NCI-H82 (cell line): ENCODE measurements around the gene MCFD2.
"Not testable (repeated sequence)": the region's sequence is repeated elsewhere in the genome, so short reads cannot be mapped to it uniquely, and the experiment has no call there.

ENCODE experiments used
- DNase-seq: peaks from one replicate; lab custom pipeline; 2025; lab: John Stamatoyannopoulos, UW

The MCFD2 gene

DNA sequence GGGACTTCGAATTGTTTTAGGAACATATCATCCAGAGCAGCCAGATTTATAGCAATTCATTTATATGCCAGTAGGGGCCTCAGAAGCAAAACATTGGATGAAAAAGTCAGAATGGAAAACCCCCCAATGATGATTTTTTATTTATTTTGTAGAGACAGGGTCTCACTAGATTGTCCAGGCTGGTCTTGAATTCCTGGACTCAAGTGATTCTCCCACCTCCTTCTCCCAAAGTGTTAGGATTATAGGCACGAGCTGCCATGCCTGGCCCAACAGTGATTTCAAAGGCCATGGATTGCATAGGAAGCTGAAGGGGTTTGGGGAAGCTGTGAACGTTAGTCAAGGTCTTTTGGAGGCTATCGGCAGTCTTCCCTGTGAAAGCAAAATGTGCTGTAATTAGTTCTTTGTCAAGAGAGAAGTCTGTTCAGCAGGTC lies 21.9 kb upstream of the MCFD2 start:
- no peak for DNase-seq

GRCh38 chr2:46936566-46936965 lies 21.0 kb upstream of the MCFD2 start:
- no peak for DNase-seq

DNA sequence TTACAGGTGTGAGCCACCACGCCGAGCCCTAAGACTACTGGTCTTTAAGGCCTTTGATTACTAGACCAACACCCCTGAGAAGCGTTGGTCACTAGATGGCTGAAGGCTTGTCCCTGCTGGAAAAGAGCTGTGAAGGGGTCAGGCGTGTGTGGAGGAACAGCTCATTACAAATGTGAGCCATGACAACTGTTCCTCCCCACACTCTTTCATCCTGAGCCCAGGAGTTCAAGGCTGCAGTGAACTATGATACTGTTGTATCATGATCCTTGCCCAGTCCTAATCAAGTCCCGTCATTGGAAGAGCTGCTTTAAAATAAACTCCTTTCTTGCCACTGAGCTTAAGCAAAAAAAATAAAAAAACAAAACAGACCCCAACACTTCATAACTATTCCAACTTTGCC lies 19.5 kb upstream of the MCFD2 start:
- no peak for DNase-seq

DNA sequence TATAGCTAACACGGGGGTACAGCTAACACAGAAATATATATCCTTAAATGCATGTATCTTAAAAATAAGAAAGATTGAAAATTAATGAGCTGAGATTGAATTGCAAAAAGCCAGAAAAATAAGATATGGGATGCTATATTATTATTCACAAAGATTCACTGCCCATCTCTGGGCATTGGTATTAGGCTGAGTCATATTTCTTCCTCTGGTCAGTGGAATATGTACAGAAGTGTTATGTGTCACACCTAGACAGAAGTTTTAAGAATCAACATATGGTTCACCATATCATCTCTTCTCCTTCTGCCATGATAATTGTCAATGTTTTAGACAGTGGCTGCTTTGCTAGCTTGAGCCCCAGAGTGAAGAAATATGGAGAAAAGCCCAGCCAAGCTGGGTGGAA lies 14.0 kb upstream of the MCFD2 start:
- DNase-seq, result no peak

DNA sequence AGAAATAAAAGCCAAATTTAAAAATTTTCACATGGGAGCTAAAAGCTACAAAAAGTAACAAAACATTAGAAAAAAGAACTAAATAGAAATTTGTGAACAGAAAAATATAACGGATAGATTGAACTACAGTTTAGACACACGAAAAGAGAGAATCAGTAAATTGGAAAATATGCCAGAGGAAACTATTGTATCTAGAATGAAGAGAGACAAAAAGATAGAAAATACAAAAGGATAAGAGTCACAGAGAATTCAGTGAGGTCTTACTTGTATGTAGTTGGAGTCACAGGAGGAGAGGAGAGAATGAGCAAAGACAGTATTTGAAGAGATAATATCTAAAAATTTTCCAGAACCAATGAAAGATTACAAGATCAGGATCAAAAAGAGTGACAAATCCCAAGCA lies 11.3 kb upstream of the MCFD2 start:
- no peak for DNase-seq

DNA sequence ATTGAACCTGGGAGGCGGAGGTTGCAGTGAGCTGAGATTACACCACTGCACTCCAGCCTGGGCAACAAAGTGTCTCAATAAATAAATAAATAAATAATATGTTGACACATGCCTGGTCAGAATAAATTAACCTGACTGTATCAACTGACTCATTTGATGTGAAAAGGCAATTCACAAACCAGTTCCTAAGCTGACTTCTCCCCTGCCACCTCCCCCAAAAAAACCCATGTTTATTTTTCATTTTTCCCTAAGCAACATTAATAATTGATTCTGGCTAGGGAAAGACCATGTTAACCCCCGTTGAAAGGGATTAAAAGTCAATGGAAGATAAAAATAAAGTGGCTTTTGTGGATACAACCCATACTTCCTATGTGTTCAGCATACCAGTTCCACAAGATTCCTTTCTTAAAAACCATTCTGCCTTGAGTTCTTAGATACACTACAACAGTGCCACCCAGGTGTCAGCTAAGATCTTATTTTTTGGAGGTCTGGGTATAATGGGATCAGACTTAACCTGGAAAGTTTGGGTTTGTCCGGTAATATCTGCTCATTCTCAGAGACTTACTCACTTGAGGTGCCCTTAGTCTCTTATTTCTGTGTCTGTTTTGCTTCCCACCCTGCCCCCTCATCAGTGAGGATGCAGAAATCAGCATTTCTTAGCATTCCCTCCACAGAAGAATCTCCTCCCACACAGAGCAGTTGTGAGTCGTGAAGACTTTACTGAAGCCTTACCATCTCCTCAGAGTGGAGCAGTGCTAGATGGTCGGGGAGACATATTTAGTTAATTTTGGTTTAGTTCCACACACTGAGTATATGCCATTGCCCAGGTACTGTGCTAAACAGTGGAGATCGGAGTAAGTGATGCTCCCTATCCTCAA lies 10.1 kb upstream of the MCFD2 start:
- DNase-seq, result no peak

DNA sequence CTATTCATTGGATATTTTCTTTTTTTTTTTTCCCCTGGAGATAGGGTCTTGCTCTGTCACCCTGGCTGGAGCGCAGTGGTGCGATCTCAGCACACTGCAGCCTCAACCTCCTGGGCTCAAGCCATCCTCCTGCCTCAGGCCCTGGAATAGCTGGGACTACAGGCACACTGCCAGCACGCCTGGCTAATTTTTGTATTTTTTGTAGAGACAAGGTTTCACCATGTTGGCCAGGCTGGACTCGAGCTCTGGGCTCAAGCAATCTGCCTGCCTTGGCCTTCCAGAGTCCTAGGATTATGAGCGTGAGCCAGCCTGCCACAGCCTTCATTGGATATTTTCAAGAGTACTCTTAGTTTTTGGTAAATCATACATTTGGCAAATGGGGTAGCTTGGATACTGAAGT lies 9.0 kb upstream of the MCFD2 start:
- no peak for DNase-seq

DNA sequence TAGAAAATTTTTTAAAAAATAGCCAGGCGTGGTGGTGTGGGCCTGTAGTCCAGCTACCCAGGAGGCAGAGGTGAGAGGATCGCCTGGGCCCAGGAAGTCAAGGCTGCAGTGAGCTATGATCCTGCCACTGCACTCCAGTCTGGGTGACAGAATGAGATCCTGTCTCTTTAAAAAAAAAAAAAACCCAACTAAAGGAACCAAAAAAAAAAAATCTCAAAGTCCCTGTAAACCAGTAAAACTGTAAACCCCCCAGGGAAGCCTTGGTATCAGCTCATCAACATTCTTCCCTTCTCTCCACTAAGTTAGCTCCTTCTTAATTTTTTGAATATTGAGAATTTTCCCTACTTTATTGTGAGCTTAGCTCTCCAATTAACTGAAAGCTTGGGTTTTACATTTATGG lies 8.4 kb upstream of the MCFD2 start:
- no peak for DNase-seq

DNA sequence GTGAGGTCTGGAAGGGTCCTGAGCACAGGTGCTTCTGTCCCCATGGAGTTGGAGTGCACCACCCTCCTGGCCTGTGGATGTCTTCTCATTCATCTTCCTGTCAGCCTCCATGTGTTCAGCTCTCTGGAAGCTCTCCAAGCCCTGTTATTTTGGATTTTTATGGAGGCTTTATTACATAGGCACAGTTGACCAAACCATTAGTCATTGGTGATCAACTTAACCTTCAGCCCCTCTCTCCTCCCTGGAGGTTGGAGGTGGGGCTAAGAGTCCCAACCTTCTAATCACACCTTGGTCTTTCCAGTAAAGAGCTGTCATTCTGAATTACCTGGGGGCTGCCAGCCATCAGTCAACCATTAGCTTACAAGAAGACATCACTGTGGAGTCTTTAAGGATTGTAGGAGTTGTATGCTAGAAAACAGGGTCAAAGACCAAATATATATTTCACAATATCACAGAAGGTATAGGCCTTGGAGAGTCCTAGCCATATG lies 7.5 kb upstream of the MCFD2 start:
- DNase-seq, result no peak

GRCh38 chr2:46922606-46923005 lies 7.0 kb upstream of the MCFD2 start:
- DNase-seq, result no peak

DNA sequence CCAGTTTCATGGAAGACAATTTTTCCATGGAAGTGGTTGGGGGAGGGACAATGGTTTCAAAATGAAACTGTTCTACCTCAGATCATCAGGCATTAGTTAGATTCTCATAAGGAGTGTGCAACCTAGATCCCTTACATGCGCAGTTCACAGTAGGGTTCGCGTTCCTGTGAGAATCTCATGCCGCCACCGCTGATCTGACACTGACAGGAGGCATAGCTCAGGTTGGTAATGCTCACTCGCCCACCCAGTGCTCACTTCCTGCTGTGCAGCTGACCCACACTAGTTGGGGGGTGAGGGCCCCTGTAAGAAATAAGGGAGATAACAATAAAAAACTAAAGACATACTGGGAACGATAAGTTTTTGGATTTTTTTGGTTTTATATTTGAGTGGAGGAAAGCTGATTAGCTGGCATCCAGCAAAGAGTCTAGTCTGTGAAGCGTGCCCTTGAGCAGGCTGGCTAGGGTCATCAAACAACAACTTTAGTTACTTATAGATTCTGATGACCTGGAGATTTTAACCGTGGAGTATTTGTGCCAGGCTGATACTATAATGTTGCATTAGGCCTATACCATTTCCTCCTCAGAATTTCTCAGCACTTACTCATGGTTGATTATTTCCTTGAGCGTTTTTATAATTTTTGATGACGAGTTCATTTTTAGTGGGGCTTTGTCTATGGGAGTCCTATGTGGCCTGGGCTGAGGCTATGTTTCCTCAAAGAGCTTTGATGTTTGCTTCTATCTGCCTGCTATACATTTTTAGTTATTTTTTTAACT lies 6.3 kb upstream of the MCFD2 start:
- DNase-seq, result no peak

GRCh38 chr2:46917628-46918027 lies 2.0 kb upstream of the MCFD2 start:
- DNase-seq, result no peak

DNA sequence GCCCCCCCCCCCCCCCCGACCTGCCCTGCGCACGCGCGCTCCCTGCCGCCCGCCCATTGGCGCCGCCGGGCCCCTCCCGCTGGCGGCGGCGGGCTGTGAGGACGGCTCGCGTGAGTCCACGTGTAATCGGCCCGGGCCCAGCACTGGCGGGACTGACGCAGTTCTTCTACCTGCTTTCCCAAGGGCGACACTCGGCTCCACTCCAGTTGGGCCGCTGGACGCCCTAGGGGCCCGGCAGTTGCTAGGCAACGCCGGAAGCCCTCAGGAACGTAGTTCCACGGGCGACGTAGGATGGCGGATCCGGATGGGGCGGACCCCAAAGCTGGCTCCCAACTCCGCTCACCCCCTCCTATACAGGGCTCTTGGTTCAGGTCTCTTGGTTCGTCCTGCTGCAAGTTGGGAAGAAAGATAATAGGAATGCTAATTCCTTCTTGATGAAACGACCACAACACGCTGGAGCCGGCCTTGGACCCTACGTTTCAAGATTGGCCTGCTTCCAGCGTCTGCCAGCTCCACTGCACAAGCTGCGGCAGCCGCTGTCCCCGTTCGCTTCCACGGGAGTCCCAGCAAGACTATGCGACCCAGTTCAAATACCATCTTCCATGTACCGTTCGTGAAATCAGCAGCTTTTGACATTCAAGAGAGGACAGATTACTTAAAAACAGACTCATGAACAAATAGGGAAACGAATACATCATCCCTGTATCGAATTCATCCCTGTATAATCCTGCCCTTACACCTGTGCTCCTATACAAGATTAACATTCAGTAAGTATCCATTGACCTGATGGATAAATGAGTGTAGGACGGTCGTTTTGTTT lies 415 bp upstream of the MCFD2 start:
- peak; percentile 96 for DNase-seq

- DNase-seq, result peak; percentile 47
These were observed 902 bp downstream of the MCFD2 start for GRCh38 chr2:46914578-46915230.

GRCh38 chr2:46913471-46914381 lies 1.9 kb downstream of the MCFD2 start:
- peak; percentile 18 for DNase-seq

- DNase-seq, result no peak
These were observed 5.7 kb downstream of the MCFD2 start for GRCh38 chr2:46909771-46910419.

DNA sequence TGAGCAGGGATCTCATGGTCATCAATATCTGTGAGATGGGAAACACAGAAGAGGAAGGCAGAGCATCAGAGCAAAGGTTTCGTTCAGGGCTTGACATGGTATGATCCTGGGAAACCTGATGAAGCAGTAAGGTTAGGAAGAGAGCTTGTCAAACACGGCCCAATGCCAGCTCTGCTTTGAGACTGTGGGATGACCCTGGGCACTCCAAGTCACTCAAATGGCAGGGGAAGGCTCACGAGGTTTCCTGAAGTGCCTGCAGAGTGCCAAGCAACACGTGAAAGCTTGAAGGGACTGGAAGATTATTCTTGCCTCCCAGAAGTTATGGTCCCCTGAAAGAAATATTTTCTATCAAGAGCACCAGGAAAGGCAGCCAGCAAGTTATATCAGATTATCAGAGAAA lies 6.5 kb downstream of the MCFD2 start:
- no peak for DNase-seq

- not testable (repeated sequence) for DNase-seq
These were observed 10.5 kb downstream of the MCFD2 start for GRCh38 chr2:46904908-46905678.

GRCh38 chr2:46902980-46903379 lies 12.6 kb downstream of the MCFD2 start:
- not testable (repeated sequence) for DNase-seq
